NOMO-1 treated with dmso at 0.1 percent for 144 hours (cell line): ENCODE measurements around the gene ACRBP.
"Not testable (repeated sequence)": the region's sequence is repeated elsewhere in the genome, so short reads cannot be mapped to it uniquely, and the experiment has no call there.

ENCODE experiments used
- DNase-seq: peaks from one replicate; lab custom pipeline; 2025; ENCODE audit not compliant: unreplicated experiment; lab: John Stamatoyannopoulos, UW

Gene ACRBP

GRCh38 chr12:6618483-6619225, 28.6 kb downstream of the ACRBP start:
- DNase-seq = no peak

GRCh38 chr12:6615802-6616201, 31.4 kb downstream of the ACRBP start:
- DNase-seq = no peak

- DNase-seq = no peak
Measured at GRCh38 chr12:6614513-6615172, 32.6 kb downstream of the ACRBP start.

GRCh38 chr12:6613776-6614512, 33.3 kb downstream of the ACRBP start:
- peak; percentile 98 for DNase-seq

GRCh38 chr12:6613015-6613775, 34.0 kb downstream of the ACRBP start:
- DNase-seq = peak; percentile 50

GRCh38 chr12:6612652-6613014, 34.6 kb downstream of the ACRBP start:
- no peak for DNase-seq

GRCh38 chr12:6612247-6612646, 35.0 kb downstream of the ACRBP start:
- no peak for DNase-seq

- no peak for DNase-seq
Measured at GRCh38 chr12:6608592-6609281, 38.5 kb downstream of the ACRBP start.

- peak; percentile 63 for DNase-seq
Measured at GRCh38 chr12:6607751-6608591, 39.3 kb downstream of the ACRBP start.

- DNase-seq = no peak
Measured at GRCh38 chr12:6606331-6607131, 40.7 kb downstream of the ACRBP start.

- DNase-seq = no peak
Measured at GRCh38 chr12:6605421-6606330, 41.6 kb downstream of the ACRBP start.

- no peak for DNase-seq
Measured at GRCh38 chr12:6604259-6605029, 42.8 kb downstream of the ACRBP start.

- no peak for DNase-seq
Measured at GRCh38 chr12:6603095-6603567, 44.1 kb downstream of the ACRBP start.

- DNase-seq = no peak
Measured at GRCh38 chr12:6602526-6602925, 44.7 kb downstream of the ACRBP start.

- DNase-seq = not testable (repeated sequence)
Measured at GRCh38 chr12:6595673-6596072, 51.6 kb downstream of the ACRBP start.

GRCh38 chr12:6592087-6592486, 55.1 kb downstream of the ACRBP start:
- no peak for DNase-seq
